Brain microvascular endothelial cell (primary cell): ENCODE results near the gene IFT81.
A peak's percentile ranks its signal among the peaks of the same experiment; 100 is the strongest.

Source experiments
- DNase-seq: peaks from one replicate; pipeline ENCODE4 v3.0.0-alpha.2; 2020
- H3K27ac ChIP-seq: fragments of 250-450 bp; sonication (Bioruptor Pico); 2 replicates; pipeline ENCODE4 v1.5.1; 2020; ENCODE audit warnings: mild to moderate bottlenecking, moderate library complexity
- H3K27me3 ChIP-seq: fragments of 250-450 bp; sonication (Bioruptor Pico); replicated peaks from 2 replicates; pipeline ENCODE4 v1.5.1; 2020; ENCODE audit warnings: mild to moderate bottlenecking
- H3K36me3 ChIP-seq: fragments of 250-450 bp; sonication (Bioruptor Pico); replicated peaks from 2 replicates; pipeline ENCODE4 v1.5.1; 2020; ENCODE audit warnings: mild to moderate bottlenecking
- H3K4me3 ChIP-seq: 2 replicates; pipeline ENCODE4 v1.5.1; 2011; ENCODE audit warnings: low read depth, mild to moderate bottlenecking, control low read depth, low read length, moderate library complexity
- CTCF ChIP-seq: IDR thresholded peaks from 2 replicates; pipeline ENCODE4 v1.5.1; 2011; ENCODE audit warnings: low read depth, mild to moderate bottlenecking, moderate library complexity, low read length, control low read depth, inconsistent platforms; ENCODE audit errors: missing control alignments
- in situ Hi-C: cut with HindIII; loops from 2 replicates; pipeline ENCODE4 v1.10.0; 2017; ENCODE audit warnings: low sequenced_read_pairs, low pct_ligation_motif_present

IFT81 gene

GRCh38 chr12:110171186-110171538 lies 47.0 kb downstream of the IFT81 start:
- DNase-seq: no peak
- peaks cover 3% of the 10 kb centered on the region for H3K36me3 ChIP-seq
- no peak for TF ChIP-seq CTCF
- no peak overlapping the region for H3K4me3 ChIP-seq
- in situ Hi-C loops: no loop called here
- no peaks in the 10 kb centered on the region for H3K27me3 ChIP-seq
- no peak overlapping the region for H3K27ac ChIP-seq

- DNase-seq: no peak
- Histone ChIP-seq H3K4me3 (no peak overlapping the region), H3K36me3 (peaks cover 3% of the 10 kb centered on the region), H3K27me3 (no peaks in the 10 kb centered on the region), H3K27ac (no peak overlapping the region)
- no peak for TF ChIP-seq CTCF
- in situ Hi-C loops: no loop called here
These were observed 47.5 kb downstream of the IFT81 start for GRCh38 chr12:110171636-110172035.

GRCh38 chr12:110174373-110174996 lies 50.3 kb downstream of the IFT81 start:
- Histone ChIP-seq H3K4me3 (no peak overlapping the region), H3K27ac (no peak overlapping the region), H3K27me3 (no peaks in the 10 kb centered on the region), H3K36me3 (no peaks in the 10 kb centered on the region)
- no peak for DNase-seq
- in situ Hi-C loops: no loop called here
- no peak for TF ChIP-seq CTCF

GRCh38 chr12:110175201-110175600 lies 51.0 kb downstream of the IFT81 start:
- no peak overlapping the region for H3K4me3 ChIP-seq
- DNase-seq: no peak
- in situ Hi-C loops: no loop called here
- no peak overlapping the region for H3K27ac ChIP-seq
- no peaks in the 10 kb centered on the region for H3K36me3 ChIP-seq
- no peaks in the 10 kb centered on the region for H3K27me3 ChIP-seq
- no peak for TF ChIP-seq CTCF

GRCh38 chr12:110176745-110177144 lies 52.6 kb downstream of the IFT81 start:
- Histone ChIP-seq H3K4me3 (no peak overlapping the region), H3K27me3 (no peaks in the 10 kb centered on the region), H3K27ac (no peak overlapping the region), H3K36me3 (peaks cover 1% of the 10 kb centered on the region)
- in situ Hi-C loops: no loop called here
- peak; percentile 35 for DNase-seq
- TF ChIP-seq CTCF: no peak

GRCh38 chr12:110179291-110179690 lies 55.1 kb downstream of the IFT81 start:
- peak; percentile 73 for DNase-seq
- H3K27me3 ChIP-seq: no peaks in the 10 kb centered on the region
- no peak for TF ChIP-seq CTCF
- H3K27ac ChIP-seq: no peak overlapping the region
- H3K36me3 ChIP-seq: peaks cover 8% of the 10 kb centered on the region
- H3K4me3 ChIP-seq: no peak overlapping the region
- in situ Hi-C loops: no loop called here
